Activated CD4-positive, alpha-beta T cell treated with anti-CD3 and anti-CD28 coated beads, Interleukin-2, amount 10 ng/mL, durations not matched to agents 24 days and 14 days (primary cell): ENCODE data around the gene VSIG2. TPM values are rescaled to one million over a fixed set of nuclear protein-coding genes. Genes with fewer than 3 reads are reported as not detected.

Experiments
- DNase-seq: peaks from one replicate; pipeline ENCODE4 v3.0.0; 2022
- H3K27ac Mint-ChIP-seq: one replicate; pipeline ENCODE4 v1.8.0; 2022; ENCODE audit warnings: mild to moderate bottlenecking, mixed read lengths
- H3K27me3 Mint-ChIP-seq: one replicate; pipeline ENCODE4 v1.8.0; 2022; ENCODE audit warnings: mixed read lengths
- H3K36me3 Mint-ChIP-seq: one replicate; pipeline ENCODE4 v1.8.0; 2022; ENCODE audit warnings: low read depth, mild to moderate bottlenecking, mixed read lengths
- H3K4me1 Mint-ChIP-seq: one replicate; pipeline ENCODE4 v1.8.0; 2021; ENCODE audit warnings: mixed read lengths
- H3K4me3 Mint-ChIP-seq: one replicate; pipeline ENCODE4 v1.8.0; 2022; ENCODE audit warnings: mild to moderate bottlenecking, moderate library complexity, mixed read lengths
- H3K9me3 Mint-ChIP-seq: one replicate; pipeline ENCODE4 v1.8.0; 2021; ENCODE audit warnings: mixed read lengths
- intact Hi-C: fragments of 100-400 bp; cut with micrococcal nuclease; formaldehyde crosslinking; loops from one replicate; pipeline ENCODE4 v1.15.1; 2023
- total RNA-seq: library from RNA; stranded (reverse); gene quantifications from 2 replicates; pipeline ENCODE4 v1.2.3, GENCODE V29; 2022

Gene VSIG2
- total RNA-seq, 1 donor from 2014 or later, result 0.23 TPM

- Mint-ChIP-seq H3K9me3 (no peaks in the 10 kb centered on the region), H3K4me3 (no peak overlapping the region), H3K27ac (no peak overlapping the region), H3K4me1 (peaks cover 9% of the 10 kb centered on the region), H3K27me3 (peaks cover 48% of the 10 kb centered on the region), H3K36me3 (no peaks in the 10 kb centered on the region)
- intact Hi-C loops, result no loop called here
- DNase-seq, result no peak
Observed at GRCh38 chr11:124737638-124738305, 14.3 kb downstream of the VSIG2 start.

- Mint-ChIP-seq H3K9me3 (no peaks in the 10 kb centered on the region), H3K27me3 (peaks cover 43% of the 10 kb centered on the region), H3K4me1 (peaks cover 9% of the 10 kb centered on the region), H3K27ac (no peak overlapping the region), H3K36me3 (no peaks in the 10 kb centered on the region), H3K4me3 (no peak overlapping the region)
- intact Hi-C loops, result no loop called here
- DNase-seq, result no peak
Observed at GRCh38 chr11:124736736-124737135, 15.3 kb downstream of the VSIG2 start.

DNA sequence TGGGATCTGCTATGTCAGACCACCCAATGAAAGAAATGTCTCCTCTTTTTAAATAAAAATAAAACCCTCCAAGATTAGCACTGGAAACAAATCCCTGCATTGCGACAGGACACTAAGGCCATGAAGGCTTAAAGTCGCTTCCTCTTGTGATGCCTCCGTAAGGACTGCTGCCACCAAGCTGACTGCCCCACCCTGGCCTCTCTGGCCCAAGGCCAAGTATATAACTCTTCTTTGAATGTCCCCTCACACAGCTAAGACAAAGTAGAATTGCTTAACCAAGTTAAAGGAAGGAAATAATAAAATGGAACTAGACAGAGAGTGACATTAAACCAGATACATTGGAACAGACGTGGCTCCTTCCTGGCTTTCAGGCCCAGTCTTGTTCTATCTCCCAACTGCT, 19.8 kb downstream of the VSIG2 start:
- Mint-ChIP-seq H3K4me3 (no peak overlapping the region), H3K9me3 (no peaks in the 10 kb centered on the region), H3K27me3 (peaks cover 25% of the 10 kb centered on the region), H3K27ac (no peak overlapping the region), H3K36me3 (no peaks in the 10 kb centered on the region), H3K4me1 (peaks cover 4% of the 10 kb centered on the region)
- intact Hi-C loops, result no loop called here
- no peak for DNase-seq

- intact Hi-C loops, result no loop called here
- Mint-ChIP-seq H3K9me3 (no peaks in the 10 kb centered on the region), H3K4me3 (no peak overlapping the region), H3K4me1 (peaks cover 4% of the 10 kb centered on the region), H3K27me3 (peaks cover 16% of the 10 kb centered on the region), H3K27ac (no peak overlapping the region), H3K36me3 (no peaks in the 10 kb centered on the region)
- no peak for DNase-seq
Observed at GRCh38 chr11:124729571-124729970, 22.5 kb downstream of the VSIG2 start.

DNA sequence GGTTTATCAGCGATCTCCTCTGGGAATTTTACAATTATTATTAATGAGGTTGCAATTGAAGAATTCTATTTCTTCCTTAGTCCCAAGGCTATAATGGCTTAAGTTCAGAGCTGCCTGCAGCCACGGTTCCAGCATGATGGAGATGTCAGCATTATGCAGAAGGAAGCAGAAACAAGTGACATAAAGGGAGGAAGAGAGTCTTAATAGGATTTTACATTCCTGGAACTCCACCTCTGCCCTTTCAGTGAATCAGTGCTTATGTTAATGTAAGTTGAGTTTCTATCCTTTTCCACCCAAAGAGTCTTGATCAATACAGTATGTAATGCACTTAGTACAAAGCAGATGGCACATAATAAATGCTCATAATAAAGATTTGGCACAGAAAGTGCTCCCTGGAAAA, 23.9 kb downstream of the VSIG2 start:
- H3K4me1 Mint-ChIP-seq, result peaks cover 4% of the 10 kb centered on the region
- no peak overlapping the region for H3K4me3 Mint-ChIP-seq
- no peak overlapping the region for H3K27ac Mint-ChIP-seq
- no peaks in the 10 kb centered on the region for H3K9me3 Mint-ChIP-seq
- intact Hi-C loops, result no loop called here
- H3K27me3 Mint-ChIP-seq, result peaks cover 31% of the 10 kb centered on the region
- DNase-seq, result no peak
- no peaks in the 10 kb centered on the region for H3K36me3 Mint-ChIP-seq

DNA sequence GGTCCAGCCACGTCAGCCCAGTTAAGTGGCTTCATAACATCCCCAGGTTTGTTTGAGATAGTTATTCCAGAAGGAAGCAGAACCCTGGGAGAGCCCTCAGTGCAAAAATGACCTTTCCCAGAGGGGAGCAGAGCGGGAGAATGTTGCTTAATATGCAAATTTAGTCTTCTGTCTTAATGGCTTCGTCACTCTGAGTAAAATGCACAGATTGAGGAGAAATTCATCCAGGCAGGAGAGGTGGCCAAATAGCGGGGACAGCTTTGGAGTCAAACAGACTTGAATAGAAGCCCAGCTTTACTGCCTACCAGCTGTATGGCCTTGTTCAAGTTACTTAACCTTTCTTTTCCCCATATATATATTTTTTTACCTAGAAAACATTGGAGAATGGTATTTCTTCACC, 24.6 kb downstream of the VSIG2 start:
- H3K4me3 Mint-ChIP-seq, result no peak overlapping the region
- H3K27ac Mint-ChIP-seq, result no peak overlapping the region
- peaks cover 37% of the 10 kb centered on the region for H3K27me3 Mint-ChIP-seq
- peaks cover 4% of the 10 kb centered on the region for H3K4me1 Mint-ChIP-seq
- no peaks in the 10 kb centered on the region for H3K9me3 Mint-ChIP-seq
- intact Hi-C loops, result no loop called here
- H3K36me3 Mint-ChIP-seq, result no peaks in the 10 kb centered on the region
- no peak for DNase-seq

DNA sequence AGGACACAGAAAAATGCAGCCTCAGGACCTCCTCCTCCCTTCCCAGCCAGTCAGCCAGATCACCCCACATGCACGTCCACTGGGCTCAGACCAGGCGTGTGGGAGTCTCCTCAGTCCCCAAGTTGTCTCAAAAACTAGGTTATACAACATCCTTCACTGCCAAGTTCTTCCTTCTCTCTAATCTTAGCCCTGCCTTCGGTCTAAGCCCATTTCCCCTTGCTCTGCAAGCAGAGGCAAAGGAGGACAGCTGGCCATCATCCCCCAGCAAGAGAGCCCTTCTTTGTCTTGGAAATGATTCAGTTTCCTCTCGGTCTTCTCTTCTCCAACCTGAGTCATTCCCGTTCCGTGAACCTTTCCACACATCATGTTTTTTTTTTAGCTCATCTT, 26.3 kb downstream of the VSIG2 start:
- Mint-ChIP-seq H3K4me1 (no peaks in the 10 kb centered on the region), H3K9me3 (no peaks in the 10 kb centered on the region), H3K27me3 (peaks cover 43% of the 10 kb centered on the region), H3K27ac (no peak overlapping the region), H3K36me3 (no peaks in the 10 kb centered on the region), H3K4me3 (no peak overlapping the region)
- intact Hi-C loops, result no loop called here
- DNase-seq, result no peak

- no peaks in the 10 kb centered on the region for H3K4me1 Mint-ChIP-seq
- no peak overlapping the region for H3K4me3 Mint-ChIP-seq
- no peak overlapping the region for H3K27ac Mint-ChIP-seq
- intact Hi-C loops, result no loop called here
- no peaks in the 10 kb centered on the region for H3K9me3 Mint-ChIP-seq
- no peak for DNase-seq
- peaks cover 48% of the 10 kb centered on the region for H3K27me3 Mint-ChIP-seq
- H3K36me3 Mint-ChIP-seq, result no peaks in the 10 kb centered on the region
Observed at GRCh38 chr11:124724979-124725718, 26.9 kb downstream of the VSIG2 start.

GRCh38 chr11:124722176-124722575, 29.9 kb downstream of the VSIG2 start:
- H3K4me1 Mint-ChIP-seq, result peaks cover 5% of the 10 kb centered on the region
- intact Hi-C loops, result no loop called here
- H3K9me3 Mint-ChIP-seq, result no peaks in the 10 kb centered on the region
- H3K4me3 Mint-ChIP-seq, result no peak overlapping the region
- H3K36me3 Mint-ChIP-seq, result no peaks in the 10 kb centered on the region
- no peak for DNase-seq
- H3K27me3 Mint-ChIP-seq, result peaks cover 70% of the 10 kb centered on the region
- no peak overlapping the region for H3K27ac Mint-ChIP-seq

DNA sequence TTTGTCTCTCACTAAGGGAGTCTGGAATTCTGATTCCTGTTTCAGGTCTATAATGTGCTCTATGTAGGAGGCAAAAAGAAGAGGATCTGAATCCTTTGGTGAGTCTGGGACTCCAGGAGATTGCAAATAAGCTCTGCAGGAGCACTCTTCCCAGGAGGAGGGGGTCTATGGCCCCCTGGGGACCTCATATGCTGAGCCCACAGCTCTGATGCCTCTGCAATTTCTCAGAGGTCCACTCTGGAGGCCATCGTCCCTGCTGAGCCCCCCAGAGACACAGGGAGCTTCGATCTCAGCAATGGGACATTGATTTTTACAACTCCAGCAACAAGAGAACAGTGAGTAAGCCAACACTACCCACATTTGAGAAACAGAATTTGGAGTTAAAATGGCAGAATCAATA, 32.5 kb downstream of the VSIG2 start:
- Mint-ChIP-seq H3K4me3 (no peak overlapping the region), H3K9me3 (no peaks in the 10 kb centered on the region), H3K27me3 (peaks cover 77% of the 10 kb centered on the region), H3K4me1 (peaks cover 5% of the 10 kb centered on the region), H3K27ac (no peak overlapping the region), H3K36me3 (no peaks in the 10 kb centered on the region)
- intact Hi-C loops, result no loop called here
- peak; percentile 44 for DNase-seq

GRCh38 chr11:124718801-124719200, 33.3 kb downstream of the VSIG2 start:
- Mint-ChIP-seq H3K27me3 (peaks cover 73% of the 10 kb centered on the region), H3K4me3 (no peak overlapping the region)
- intact Hi-C loops, result no loop called here

GRCh38 chr11:124717786-124718651, 34.0 kb downstream of the VSIG2 start:
- peaks cover 68% of the 10 kb centered on the region for H3K27me3 Mint-ChIP-seq
- H3K36me3 Mint-ChIP-seq, result no peaks in the 10 kb centered on the region
- no peaks in the 10 kb centered on the region for H3K9me3 Mint-ChIP-seq
- H3K27ac Mint-ChIP-seq, result no peak overlapping the region
- peak overlapping the region; percentile 42 for H3K4me3 Mint-ChIP-seq
- peak; percentile 60 for DNase-seq
- peaks cover 5% of the 10 kb centered on the region for H3K4me1 Mint-ChIP-seq
- intact Hi-C loops, result no loop called here

More at GRCh38 chr11:124718801-124719200, 33.3 kb downstream of the VSIG2 start:
- H3K4me1 Mint-ChIP-seq, result peaks cover 5% of the 10 kb centered on the region
- no peaks in the 10 kb centered on the region for H3K36me3 Mint-ChIP-seq
- H3K27ac Mint-ChIP-seq, result no peak overlapping the region
- DNase-seq, result no peak
- H3K9me3 Mint-ChIP-seq, result no peaks in the 10 kb centered on the region

DNA sequence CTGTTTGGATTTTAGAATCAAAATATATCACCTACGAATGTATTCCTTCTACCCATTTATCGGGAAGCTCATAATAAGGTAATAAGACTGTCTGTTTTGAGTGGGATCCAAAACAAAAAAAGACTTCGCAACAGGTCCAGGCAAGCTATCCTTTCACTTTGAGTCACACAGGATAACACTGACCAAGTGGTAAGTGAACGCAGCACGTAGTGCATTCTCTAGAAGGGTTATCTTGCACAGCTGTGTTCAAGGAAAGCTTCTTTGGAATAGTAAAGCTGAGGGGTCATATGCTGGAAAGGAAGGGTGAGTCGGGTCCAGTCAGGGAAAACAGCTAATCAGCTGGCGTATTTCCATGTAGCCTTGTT, 34.7 kb downstream of the VSIG2 start:
- intact Hi-C loops, result no loop called here
- H3K9me3 Mint-ChIP-seq, result no peaks in the 10 kb centered on the region
- H3K27ac Mint-ChIP-seq, result no peak overlapping the region
- DNase-seq, result no peak
- H3K27me3 Mint-ChIP-seq, result peaks cover 62% of the 10 kb centered on the region
- peaks cover 5% of the 10 kb centered on the region for H3K4me1 Mint-ChIP-seq
- peak overlapping the region; percentile 42 for H3K4me3 Mint-ChIP-seq
- no peaks in the 10 kb centered on the region for H3K36me3 Mint-ChIP-seq

- H3K27me3 Mint-ChIP-seq, result peaks cover 59% of the 10 kb centered on the region
- H3K36me3 Mint-ChIP-seq, result no peaks in the 10 kb centered on the region
- H3K27ac Mint-ChIP-seq, result no peak overlapping the region
- H3K4me1 Mint-ChIP-seq, result peaks cover 5% of the 10 kb centered on the region
- intact Hi-C loops, result no loop called here
- no peak for DNase-seq
- no peak overlapping the region for H3K4me3 Mint-ChIP-seq
- H3K9me3 Mint-ChIP-seq, result no peaks in the 10 kb centered on the region
Observed at GRCh38 chr11:124716591-124716990, 35.5 kb downstream of the VSIG2 start.
